Endothelial cell of umbilical vein (primary cell): ENCODE measurements around the gene CAPN14. TPM values are rescaled to one million over a fixed set of nuclear protein-coding genes. Genes with fewer than 3 reads are reported as not detected.

Experiments used
- BruUV-seq: library from RNA; stranded (reverse); fragments of 400-500 nt; replicated peaks from 2 replicates; lab custom pipeline; 2021; lab: Mats Ljungman, UMichigan
- CTCF ChIA-PET: fragments of 300-600, 350-600 bp; sonication (Branson Sonifier 250); formaldehyde crosslinking; loops from one replicate; lab custom pipeline; 2021; ENCODE audit warnings: antibody characterized with exemption, inconsistent platforms; lab: Charles Lee
- POLR2A ChIA-PET: fragments of 300-600, 350-600 bp; sonication (Branson Sonifier 250); formaldehyde crosslinking; loops from one replicate; lab custom pipeline; 2021; ENCODE audit warnings: antibody characterized with exemption, inconsistent platforms; lab: Charles Lee
- DNase-seq: peaks from one replicate; pipeline ENCODE4 v3.0.0-alpha.2; 2011; ENCODE audit warnings: low read depth, low spot score
- FAIRE-seq: peaks from 2 replicates; lab custom pipeline; 2011; peaks lifted over from hg19 to GRCh38; lab: Jason Lieb, UNC
- H2AFZ ChIP-seq: 2 replicates; pipeline ENCODE4 v1.6.0; 2012; ENCODE audit warnings: low read depth, low read length, control low read depth, inconsistent platforms
- H3K27ac ChIP-seq: 2 replicates; pipeline ENCODE4 v1.5.1; 2011; ENCODE audit warnings: low read depth, mild to moderate bottlenecking, control low read depth, low read length, moderate library complexity; ENCODE audit not compliant: insufficient read depth
- H3K27me3 ChIP-seq, 2 experiments: 2 replicates each; pipeline versions ENCODE4 v1.6.0 to v1.6.1; 2011; ENCODE audit warnings: low read length in 2 of 2, mixed read lengths in 1 of 2; ENCODE audit not compliant: control insufficient read depth in 2 of 2, insufficient read depth in 2 of 2
- H3K36me3 ChIP-seq, 2 experiments: 2 replicates in 1 of 2; 3 replicates in 1 of 2; pipeline ENCODE4 v1.5.1; 2011; ENCODE audit warnings: low read length in 2 of 2, mild to moderate bottlenecking in 1 of 2, moderate library complexity in 1 of 2; ENCODE audit not compliant: control insufficient read depth in 2 of 2, insufficient read depth in 2 of 2; ENCODE audit errors: extremely low read depth in 1 of 2
- H3K4me1 ChIP-seq: 3 replicates; pipeline ENCODE4 v1.5.1; 2011; ENCODE audit warnings: mild to moderate bottlenecking, low read length; ENCODE audit not compliant: control insufficient read depth, insufficient read depth; ENCODE audit errors: extremely low read depth
- H3K4me2 ChIP-seq: 2 replicates; pipeline ENCODE4 v1.6.1; 2011; ENCODE audit warnings: low read length, control low read depth, mixed read lengths; ENCODE audit not compliant: insufficient read depth
- H3K4me3 ChIP-seq, 3 experiments: fragments of 200-600 bp in 1 of 3; sonication (generic), shearing (Covaris generic) in 1 of 3; replicated peaks in 1 of 3; 2 replicates each; pipeline ENCODE4 v1.5.1; 2011 to 2016; ENCODE audit warnings: control low read depth in 3 of 3, low read length in 3 of 3, mild to moderate bottlenecking in 2 of 3, inconsistent platforms in 1 of 3, low read depth in 1 of 3, moderate library complexity in 1 of 3; ENCODE audit not compliant: insufficient read depth in 1 of 3
- H3K79me2 ChIP-seq: 2 replicates; pipeline ENCODE4 v1.6.0; 2012; ENCODE audit warnings: low read length, inconsistent platforms; ENCODE audit not compliant: control insufficient read depth, insufficient read depth
- H3K9ac ChIP-seq: replicated peaks from 2 replicates; pipeline ENCODE3; 2011; ENCODE audit warnings: low read length, control low read depth; ENCODE audit not compliant: insufficient read depth; ENCODE audit errors: extremely low read depth
- H3K9me1 ChIP-seq: replicated peaks from 3 replicates; pipeline ENCODE4 v1.6.0; 2011; ENCODE audit warnings: mild to moderate bottlenecking, low read length; ENCODE audit not compliant: control insufficient read depth, insufficient read depth; ENCODE audit errors: extremely low read depth
- H3K9me3 ChIP-seq: replicated peaks from 2 replicates; pipeline ENCODE4 v1.5.1; 2012; ENCODE audit warnings: low read length, inconsistent platforms; ENCODE audit not compliant: control insufficient read depth, insufficient read depth
- H4K20me1 ChIP-seq: replicated peaks from 2 replicates; pipeline ENCODE3; 2011; ENCODE audit warnings: mild to moderate bottlenecking, low read length; ENCODE audit not compliant: control insufficient read depth, insufficient read depth; ENCODE audit errors: extremely low read depth
- EZH2 ChIP-seq: IDR thresholded peaks from 2 replicates; pipeline ENCODE4 v1.6.1; 2012; ENCODE audit warnings: borderline replicate concordance, low read depth, mild to moderate bottlenecking, moderate library complexity, low read length, inconsistent platforms; ENCODE audit not compliant: severe bottlenecking
- FOS ChIP-seq: IDR thresholded peaks from 2 replicates; pipeline ENCODE4 v1.6.1; 2011; ENCODE audit warnings: mild to moderate bottlenecking, low read length, moderate library complexity, borderline replicate concordance; ENCODE audit not compliant: insufficient read depth
- GATA2 ChIP-seq: IDR thresholded peaks from 2 replicates; pipeline ENCODE4 v1.7.0; 2011; ENCODE audit warnings: low read depth, mild to moderate bottlenecking, moderate library complexity, mixed read lengths, low read length; ENCODE audit not compliant: insufficient read length, insufficient read depth
- JUN ChIP-seq: IDR thresholded peaks from 2 replicates; pipeline ENCODE4 v1.6.1; 2011; ENCODE audit warnings: borderline replicate concordance, low read depth; ENCODE audit not compliant: insufficient read length, insufficient read depth
- MYC ChIP-seq: IDR thresholded peaks from one replicate; pipeline ENCODE4 v1.6.1; 2011; ENCODE audit warnings: mild to moderate bottlenecking, low read depth, low read length
- POLR2A ChIP-seq: IDR thresholded peaks from 2 replicates; pipeline ENCODE4 v1.6.1; 2012; ENCODE audit warnings: low read depth, mild to moderate bottlenecking, control low read depth, low read length
- POLR2AphosphoS5 ChIP-seq: IDR thresholded peaks from 2 replicates; pipeline ENCODE4 v1.6.1; 2012; ENCODE audit warnings: low read depth, mild to moderate bottlenecking, control low read depth, low read length, moderate library complexity; ENCODE audit not compliant: insufficient read depth
- dilution Hi-C: fragments of 300-500 bp; cut with MboI; formaldehyde crosslinking; loops from one replicate; pipeline ENCODE4 v1.15.0; 2019; ENCODE audit warnings: low sequenced_read_pairs; ENCODE audit not compliant: extremely low pct_ligation_motif_present
- intact Hi-C: fragments of 100-400 bp; cut with micrococcal nuclease; formaldehyde crosslinking; loops from one replicate; pipeline ENCODE4 v1.10.0; 2022
- polyA plus RNA-seq, 4 experiments: library from polyadenylated mRNA; depleted of rRNA in 3 of 4; stranded (reverse) in 3 of 4; unstranded in 1 of 4; fragments of >200 nt; gene quantifications; 2 replicates each; pipeline versions ENCODE4 v1.2.1 to v1.2.3, GENCODE V29; 2011 to 2012; ENCODE audit warnings: missing spikeins in 1 of 4
- total RNA-seq: library from RNA; stranded (reverse); gene quantifications from 2 replicates; pipeline ENCODE4 v1.2.3, GENCODE V29; 2021
- TF ChIP-seq, protein P1 (sequence below): IDR thresholded peaks from 2 replicates; pipeline ENCODE4 v1.6.1; 2011; ENCODE audit not compliant: insufficient read depth, insufficient read length
- TF ChIP-seq, protein P2 (sequence below), 2 donors: IDR thresholded peaks; 1 replicate in 1 of 2; 2 replicates in 1 of 2; pipeline ENCODE4 v1.5.1; 2011; ENCODE audit warnings: low read length in 2 of 2, mild to moderate bottlenecking in 2 of 2, moderate library complexity in 2 of 2, control low read depth in 1 of 2, inconsistent platforms in 1 of 2, low read depth in 1 of 2; ENCODE audit not compliant: insufficient read depth in 1 of 2; ENCODE audit errors: extremely low read depth in 1 of 2

The CAPN14 gene
- total and polyA plus RNA-seq, 2 donors (not counting 3 experiments of a cell fraction or from before 2014, with no cell fraction given) = 0.01 to 0.15 TPM

DNA sequence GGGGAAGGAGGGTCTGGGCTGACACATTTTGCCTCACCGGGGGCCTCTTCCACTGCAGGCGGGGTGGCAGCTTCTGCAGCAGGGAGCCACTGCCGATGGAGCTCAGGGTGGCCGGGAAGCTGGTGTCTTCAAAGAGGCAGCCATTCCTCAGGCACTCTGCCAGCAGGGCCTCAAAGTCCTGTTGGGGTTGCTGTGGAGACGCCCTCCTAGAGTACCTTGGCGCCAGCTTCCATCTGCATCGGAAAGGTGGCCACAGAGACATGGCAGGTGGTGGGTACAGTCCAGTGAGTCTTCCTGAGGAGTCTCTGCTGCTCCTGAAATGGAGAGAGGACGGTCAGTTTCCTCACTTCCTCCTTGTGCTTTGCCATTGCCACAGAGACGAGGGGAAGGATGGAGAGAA, 12.1 kb downstream of the CAPN14 start:
- intact Hi-C loops = no loop called here
- no peaks in the 10 kb centered on the region for H3K9me1 ChIP-seq
- no peaks in the 10 kb centered on the region for H3K27me3 ChIP-seq
- H3K4me3 ChIP-seq = no peak overlapping the region
- no peak overlapping the region for H3K4me2 ChIP-seq
- no peak for FAIRE-seq
- dilution Hi-C loops = no loop called here
- H3K9ac ChIP-seq = no peak overlapping the region
- no peak for TF ChIP-seq POLR2AphosphoS5
- TF ChIP-seq MYC = no peak
- TF ChIP-seq GATA2 = no peak
- no peaks in the 10 kb centered on the region for H4K20me1 ChIP-seq
- no peaks in the 10 kb centered on the region for H3K4me1 ChIP-seq
- no peaks in the 10 kb centered on the region for H3K9me3 ChIP-seq
- no peak overlapping the region for H2AFZ ChIP-seq
- no peaks in the 10 kb centered on the region for H3K79me2 ChIP-seq
- no TSS peak for BruUV-seq
- no peak overlapping the region for H3K27ac ChIP-seq
- ChIA-PET CTCF (no interaction called here), POLR2A (no interaction called here)
- DNase-seq = no peak
- no peaks in the 10 kb centered on the region for H3K36me3 ChIP-seq

DNA sequence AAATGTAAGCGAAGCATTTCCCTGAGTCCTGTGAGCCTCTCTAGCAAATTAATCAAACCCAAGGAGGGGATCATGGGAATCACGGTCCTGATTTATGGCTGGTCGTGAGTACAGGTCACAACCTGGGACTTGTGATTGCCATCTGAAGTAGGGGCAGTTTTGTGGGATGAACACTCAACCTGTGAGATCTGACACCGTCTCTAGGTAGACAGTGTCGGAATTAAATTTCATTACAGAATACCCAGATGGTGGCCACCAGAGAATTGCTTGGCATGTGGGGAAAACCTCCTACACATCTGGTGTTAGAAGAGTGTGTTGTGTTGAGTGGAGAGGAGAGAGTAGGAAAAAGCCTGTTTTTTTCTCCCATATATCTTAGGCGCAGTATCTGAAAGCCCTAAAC, 12.5 kb downstream of the CAPN14 start:
- Histone ChIP-seq H2AFZ (no peak overlapping the region), H3K27me3 (no peaks in the 10 kb centered on the region), H3K36me3 (no peaks in the 10 kb centered on the region), H4K20me1 (no peaks in the 10 kb centered on the region), H3K9me3 (no peaks in the 10 kb centered on the region), H3K9me1 (no peaks in the 10 kb centered on the region), H3K27ac (no peak overlapping the region), H3K4me2 (no peak overlapping the region), H3K9ac (no peak overlapping the region), H3K79me2 (no peaks in the 10 kb centered on the region), H3K4me1 (no peaks in the 10 kb centered on the region), H3K4me3 (no peak overlapping the region)
- POLR2A ChIA-PET = no interaction called here
- intact Hi-C loops = no loop called here
- BruUV-seq = no TSS peak
- TF ChIP-seq POLR2AphosphoS5 (no peak), GATA2 (no peak), MYC (no peak), POLR2A (no peak), EZH2 (no peak), JUN (no peak), FOS (no peak)
- TF ChIP-seq, protein P1, sequence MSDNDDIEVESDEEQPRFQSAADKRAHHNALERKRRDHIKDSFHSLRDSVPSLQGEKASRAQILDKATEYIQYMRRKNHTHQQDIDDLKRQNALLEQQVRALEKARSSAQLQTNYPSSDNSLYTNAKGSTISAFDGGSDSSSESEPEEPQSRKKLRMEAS = no peak
- TF ChIP-seq, protein P2, sequence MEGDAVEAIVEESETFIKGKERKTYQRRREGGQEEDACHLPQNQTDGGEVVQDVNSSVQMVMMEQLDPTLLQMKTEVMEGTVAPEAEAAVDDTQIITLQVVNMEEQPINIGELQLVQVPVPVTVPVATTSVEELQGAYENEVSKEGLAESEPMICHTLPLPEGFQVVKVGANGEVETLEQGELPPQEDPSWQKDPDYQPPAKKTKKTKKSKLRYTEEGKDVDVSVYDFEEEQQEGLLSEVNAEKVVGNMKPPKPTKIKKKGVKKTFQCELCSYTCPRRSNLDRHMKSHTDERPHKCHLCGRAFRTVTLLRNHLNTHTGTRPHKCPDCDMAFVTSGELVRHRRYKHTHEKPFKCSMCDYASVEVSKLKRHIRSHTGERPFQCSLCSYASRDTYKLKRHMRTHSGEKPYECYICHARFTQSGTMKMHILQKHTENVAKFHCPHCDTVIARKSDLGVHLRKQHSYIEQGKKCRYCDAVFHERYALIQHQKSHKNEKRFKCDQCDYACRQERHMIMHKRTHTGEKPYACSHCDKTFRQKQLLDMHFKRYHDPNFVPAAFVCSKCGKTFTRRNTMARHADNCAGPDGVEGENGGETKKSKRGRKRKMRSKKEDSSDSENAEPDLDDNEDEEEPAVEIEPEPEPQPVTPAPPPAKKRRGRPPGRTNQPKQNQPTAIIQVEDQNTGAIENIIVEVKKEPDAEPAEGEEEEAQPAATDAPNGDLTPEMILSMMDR (IDR thresholded peaks at IDR 0.05; ENCODE audit: extremely low read depth in 1 of 2, insufficient read depth in 1 of 2, low read depth in 1 of 2, low read length in 2 of 2) = no peak
- CTCF ChIA-PET = no interaction called here
- dilution Hi-C loops = no loop called here
- no peak for FAIRE-seq
- DNase-seq = no peak
